Kidney epithelial cell (primary cell): ENCODE measurements around the gene PLAAT2. TPM values are rescaled to one million over a fixed set of nuclear protein-coding genes. Genes with fewer than 3 reads are reported as not detected.

Experiments
- DNase-seq: peaks from one replicate; pipeline ENCODE4 v3.0.0-alpha.2; 2010; ENCODE audit warnings: low read depth
- H3K27me3 ChIP-seq: 2 replicates; pipeline ENCODE4 v1.6.0; 2011; ENCODE audit warnings: low read length; ENCODE audit not compliant: control insufficient read depth, insufficient read depth
- H3K36me3 ChIP-seq: 2 replicates; pipeline ENCODE4 v1.5.1; 2011; ENCODE audit warnings: low read length; ENCODE audit not compliant: control insufficient read depth, insufficient read depth
- H3K4me3 ChIP-seq: 2 replicates; pipeline ENCODE4 v1.5.1; 2011; ENCODE audit warnings: low read depth, mild to moderate bottlenecking, control low read depth, low read length
- CTCF ChIP-seq: IDR thresholded peaks from 2 replicates; pipeline ENCODE4 v1.5.1; 2011; ENCODE audit warnings: mild to moderate bottlenecking, moderate library complexity, low read length, control low read depth, inconsistent platforms; ENCODE audit not compliant: insufficient read depth, poor library complexity, severe bottlenecking
- total RNA-seq: library from RNA; depleted of rRNA; stranded (reverse); fragments of >200 nt; gene quantifications from 2 replicates; pipeline ENCODE4 v1.2.3, GENCODE V29; 2015

Gene PLAAT2
- total RNA-seq, 1 donor from 2014 or later: not detected

- H3K27me3 ChIP-seq: no peaks in the 10 kb centered on the region
- DNase-seq: no peak
- TF ChIP-seq CTCF: no peak
- H3K36me3 ChIP-seq: no peaks in the 10 kb centered on the region
- no peak overlapping the region for H3K4me3 ChIP-seq
These were observed 35.5 kb downstream of the PLAAT2 start for GRCh38 chr11:63527667-63528066.

- Histone ChIP-seq H3K27me3 (no peaks in the 10 kb centered on the region), H3K4me3 (no peak overlapping the region), H3K36me3 (no peaks in the 10 kb centered on the region)
- DNase-seq: no peak
- TF ChIP-seq CTCF: no peak
These were observed 40.0 kb downstream of the PLAAT2 start for GRCh38 chr11:63523151-63523550.

GRCh38 chr11:63521896-63522295 lies 41.3 kb downstream of the PLAAT2 start:
- TF ChIP-seq CTCF: no peak
- Histone ChIP-seq H3K4me3 (no peak overlapping the region), H3K27me3 (no peaks in the 10 kb centered on the region), H3K36me3 (no peaks in the 10 kb centered on the region)
- DNase-seq: no peak

- H3K27me3 ChIP-seq: no peaks in the 10 kb centered on the region
- H3K4me3 ChIP-seq: no peak overlapping the region
- no peak for DNase-seq
- no peaks in the 10 kb centered on the region for H3K36me3 ChIP-seq
- no peak for TF ChIP-seq CTCF
These were observed 42.5 kb downstream of the PLAAT2 start for GRCh38 chr11:63520606-63521170.

- DNase-seq: no peak
These were observed 44.6 kb downstream of the PLAAT2 start for GRCh38 chr11:63518548-63518947.

More at GRCh38 chr11:63518548-63518947, 44.6 kb downstream of the PLAAT2 start:
- no peaks in the 10 kb centered on the region for H3K36me3 ChIP-seq
- no peaks in the 10 kb centered on the region for H3K27me3 ChIP-seq
- no peak overlapping the region for H3K4me3 ChIP-seq
- TF ChIP-seq CTCF: no peak
